NCI-H748 treated with DMSO at 0.1 percent for 48 hours (cell line): ENCODE data around the gene CCDC90B.
A peak's percentile ranks its signal among the peaks of the same experiment; 100 is the strongest.
"Not testable (repeated sequence)": the region's sequence is repeated elsewhere in the genome, so short reads cannot be mapped to it uniquely, and the experiment has no call there.

ENCODE experiments used
- DNase-seq: peaks from one replicate; lab custom pipeline; 2025; lab: John Stamatoyannopoulos, UW

CCDC90B gene

GRCh38 chr11:83285771-83286528 is at the start of gene CCDC90B:
TSS of gene CCDC90B (minus strand) at chr11:83286367. CDS start at chr11:83285972, 395 bp downstream.
- DNase-seq, result peak; percentile 86

GRCh38 chr11:83335446-83336070 is 49.4 kb upstream of the CCDC90B start:
- DNase-seq, result no peak

- DNase-seq, result no peak
These were observed 44.1 kb upstream of the CCDC90B start for GRCh38 chr11:83330303-83330702.

GRCh38 chr11:83326326-83326725 is 40.2 kb upstream of the CCDC90B start:
- no peak for DNase-seq

DNA sequence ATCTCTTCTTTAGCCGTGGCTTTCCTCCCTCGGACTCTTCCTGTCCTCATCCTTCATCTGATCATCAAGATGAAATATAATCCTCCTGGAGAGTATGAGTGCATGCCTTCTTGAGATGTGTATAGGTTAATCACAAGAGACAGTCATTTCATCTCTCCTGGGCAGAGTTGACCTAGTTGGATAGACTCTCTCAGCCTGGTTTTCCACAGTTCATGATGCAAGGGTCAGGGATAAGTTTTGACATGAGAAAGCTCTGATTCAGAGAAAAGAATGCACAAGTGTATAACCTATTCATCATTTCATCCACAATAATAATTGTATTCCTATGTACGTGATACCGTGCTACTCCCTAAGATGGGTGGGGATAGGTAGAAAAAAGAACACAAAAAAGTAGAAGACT is 33.2 kb upstream of the CCDC90B start:
- DNase-seq, result no peak

- no peak for DNase-seq
These were observed 32.8 kb upstream of the CCDC90B start for GRCh38 chr11:83318931-83319330.

DNA sequence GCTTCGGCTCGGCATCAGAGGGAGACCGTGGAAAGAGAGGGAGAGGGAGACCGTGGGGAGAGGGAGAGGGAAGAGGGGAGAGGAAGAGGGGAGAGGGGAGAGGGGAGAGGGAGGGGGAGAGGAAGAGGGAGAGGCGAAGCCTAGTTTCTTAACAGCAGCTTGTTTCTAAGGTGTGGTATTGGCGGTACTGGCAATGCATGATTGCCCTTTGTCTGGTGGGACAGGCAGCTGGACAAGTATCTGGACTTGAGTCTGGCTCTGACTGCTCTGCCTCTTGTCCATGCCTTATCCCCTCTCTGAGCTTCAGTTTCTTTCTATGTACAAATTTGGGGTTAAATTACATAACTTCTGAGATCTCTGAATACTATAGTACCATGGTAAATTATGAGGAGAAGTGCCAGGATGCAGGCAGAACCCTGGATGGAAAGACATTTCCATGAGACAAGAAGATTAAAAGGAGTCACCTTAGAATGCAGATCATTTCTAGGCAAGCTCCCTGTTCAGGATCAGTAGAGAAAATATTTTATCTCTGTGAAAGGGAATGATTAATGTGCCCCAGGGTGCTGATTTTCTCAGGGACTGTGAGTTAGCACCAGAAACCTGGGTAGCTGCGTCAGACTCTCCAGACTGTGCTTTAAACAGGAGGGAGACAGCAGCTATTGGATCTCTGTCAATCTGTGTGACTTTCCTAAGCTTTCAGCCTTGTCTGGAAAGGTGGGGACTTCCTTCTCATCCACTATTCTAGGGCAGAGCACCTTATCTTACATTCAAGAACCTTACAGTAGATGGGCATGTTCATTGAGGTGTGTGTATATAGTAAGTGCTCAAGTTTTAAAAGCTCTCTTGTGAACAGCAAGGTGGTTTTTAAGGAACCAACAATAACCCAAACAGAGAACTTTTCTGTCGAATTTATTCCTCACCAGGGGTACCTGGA is 31.9 kb upstream of the CCDC90B start:
- DNase-seq, result no peak

GRCh38 chr11:83316897-83317268 is 30.7 kb upstream of the CCDC90B start:
- not testable (repeated sequence) for DNase-seq

- not testable (repeated sequence) for DNase-seq
These were observed 30.2 kb upstream of the CCDC90B start for GRCh38 chr11:83316143-83316896.

DNA sequence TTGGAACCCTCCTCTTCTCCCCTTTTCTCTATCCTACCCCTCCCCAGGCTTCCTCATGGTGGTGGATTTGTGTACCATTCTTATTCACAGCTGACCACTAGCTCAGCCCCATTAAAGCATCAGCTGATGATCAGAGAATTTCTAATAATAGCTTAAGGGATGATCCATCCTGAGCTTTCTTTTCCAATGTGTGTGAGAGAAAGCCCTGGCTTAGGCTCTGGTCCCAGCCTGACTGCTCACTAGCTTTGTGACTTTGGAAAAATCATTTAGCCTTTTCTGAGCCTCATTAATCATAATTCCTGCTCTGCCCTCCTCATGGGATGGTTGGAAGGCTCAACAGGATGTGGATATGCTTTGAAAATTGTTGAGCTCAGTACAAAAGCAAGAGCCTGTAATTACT is 26.3 kb upstream of the CCDC90B start:
- DNase-seq, result no peak

GRCh38 chr11:83311701-83312100 is 25.5 kb upstream of the CCDC90B start:
- DNase-seq, result no peak

DNA sequence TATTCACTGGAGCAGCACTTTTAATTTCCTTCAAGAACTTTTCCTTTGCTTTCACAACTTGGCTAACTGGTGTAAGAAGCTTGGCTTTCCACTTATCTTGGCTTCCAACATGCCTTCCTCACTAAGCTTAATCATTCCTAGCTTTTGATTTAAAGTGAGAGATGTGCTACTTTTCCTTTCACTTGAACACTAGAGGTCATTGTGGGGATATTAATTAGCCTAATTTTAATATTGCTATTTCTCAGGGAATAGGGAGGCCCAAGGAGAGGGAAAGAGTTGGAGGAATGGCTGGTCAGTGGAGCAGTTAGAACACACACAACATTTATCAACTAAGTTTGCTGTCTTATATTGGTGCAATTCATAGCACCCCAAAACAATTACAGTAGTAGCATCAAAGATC is 24.6 kb upstream of the CCDC90B start:
- no peak for DNase-seq

GRCh38 chr11:83308536-83308935 is 22.4 kb upstream of the CCDC90B start:
- not testable (repeated sequence) for DNase-seq

GRCh38 chr11:83306200-83307080 is 20.3 kb upstream of the CCDC90B start:
- DNase-seq, result no peak

DNA sequence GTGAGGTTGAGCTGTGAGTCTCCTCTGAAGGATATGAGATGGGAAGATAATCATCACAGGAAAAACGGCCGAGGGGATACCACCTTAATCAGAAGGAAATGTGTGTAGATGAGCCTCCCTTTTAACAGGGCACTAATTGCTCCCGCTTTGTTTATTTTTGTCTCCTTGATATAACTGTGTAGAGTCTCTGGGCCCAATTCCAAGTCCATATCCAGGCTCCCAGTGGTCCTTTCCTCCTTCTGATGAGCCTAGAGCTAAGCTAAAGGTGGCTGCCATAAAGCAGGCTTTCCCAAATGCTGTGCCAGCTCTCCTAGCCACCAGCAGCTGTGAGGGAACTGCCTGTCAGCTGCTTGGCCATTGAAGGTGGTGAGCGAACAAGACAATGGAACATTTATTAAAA is 17.1 kb upstream of the CCDC90B start:
- DNase-seq, result no peak

DNA sequence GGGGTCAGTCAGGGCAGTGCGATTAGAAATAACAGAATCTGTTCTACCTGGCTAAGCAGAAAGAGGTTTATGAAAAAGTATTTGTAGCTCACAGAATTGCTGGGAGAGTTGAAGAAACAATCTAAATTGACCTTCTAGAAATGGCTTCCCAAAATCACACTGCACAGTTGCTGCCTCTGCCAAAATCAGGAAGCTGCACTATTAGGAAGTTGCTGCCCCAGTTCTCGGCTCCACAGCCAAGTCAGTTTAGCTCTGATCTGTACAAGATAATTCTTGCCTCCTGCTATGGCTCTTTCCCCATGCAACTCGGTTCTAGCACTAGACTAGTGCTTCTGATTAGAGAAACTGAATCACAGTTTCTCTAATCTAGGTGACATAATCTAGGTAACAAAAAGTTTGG is 16.0 kb upstream of the CCDC90B start:
- no peak for DNase-seq

DNA sequence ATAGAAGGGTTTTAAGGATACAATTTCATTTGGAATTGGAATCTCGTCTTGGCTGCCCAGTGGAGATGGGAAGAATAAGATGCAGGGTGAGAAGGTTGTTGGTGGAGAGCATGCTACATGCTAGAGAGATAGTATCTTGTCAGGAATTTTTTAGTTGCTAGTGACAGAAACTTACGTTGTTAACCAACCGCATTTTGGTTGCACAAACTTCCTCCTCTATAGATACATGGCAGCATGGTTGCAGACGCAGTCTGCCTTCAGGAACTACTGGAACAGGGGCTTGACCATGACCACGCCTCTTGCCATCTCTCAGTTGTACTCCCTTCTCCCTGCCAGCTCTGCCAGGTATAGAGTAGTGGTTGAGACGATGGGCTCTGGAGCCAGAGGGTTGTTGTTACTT is 13.5 kb upstream of the CCDC90B start:
- no peak for DNase-seq

- no peak for DNase-seq
These were observed 8.0 kb upstream of the CCDC90B start for GRCh38 chr11:83294208-83294607.

DNA sequence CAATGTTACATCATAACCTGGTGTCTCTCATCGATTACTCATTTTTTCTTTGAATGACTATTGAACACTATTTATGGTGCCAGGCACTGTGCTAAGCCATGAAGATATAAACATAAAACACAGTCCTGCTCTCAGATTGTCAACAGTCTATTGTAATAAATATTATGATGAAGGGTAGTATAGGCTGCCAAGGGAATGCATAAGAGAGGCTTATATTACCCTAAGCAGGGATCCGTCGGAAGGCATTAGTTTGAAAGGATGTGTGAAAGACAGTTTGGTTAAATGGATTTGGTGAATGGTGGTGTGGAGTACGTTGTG is 7.2 kb upstream of the CCDC90B start:
- no peak for DNase-seq

- peak; percentile 14 for DNase-seq
These were observed 6.7 kb upstream of the CCDC90B start for GRCh38 chr11:83292709-83293456.
